Uterus (tissue), 4 donors: ENCODE measurements around the gene MTMR11. TPM values are rescaled to one million over a fixed set of nuclear protein-coding genes. Genes with fewer than 3 reads are reported as not detected.

Experiments used
- DNase-seq, 2 donors: peaks; one replicate each; pipeline ENCODE4 v3.0.0-alpha.2; 2019 to 2020
- H3K27ac ChIP-seq, 2 donors: fragments of 200-600 bp; sonication (generic); 1 replicate in 1 of 2; 2 replicates in 1 of 2; pipeline ENCODE4 v1.5.1; 2016 to 2018
- H3K27me3 ChIP-seq, 2 donors: fragments of 200-600 bp; sonication (generic); one replicate each; pipeline ENCODE4 v1.5.1; 2018 to 2019; ENCODE audit warnings: control low read depth in 1 of 2
- H3K36me3 ChIP-seq, 2 donors: fragments of 200-600 bp; sonication (generic); one replicate each; pipeline ENCODE4 v1.5.1; 2019; ENCODE audit warnings: control low read depth in 1 of 2
- H3K4me1 ChIP-seq, 2 donors: fragments of 200-600 bp; sonication (generic); one replicate each; pipeline ENCODE4 v1.5.1; 2018 to 2019; ENCODE audit warnings: control low read depth in 1 of 2
- H3K4me3 ChIP-seq, 2 donors: fragments of 200-600 bp; sonication (generic); 1 replicate in 1 of 2; 2 replicates in 1 of 2; pipeline ENCODE4 v1.5.1; 2018 to 2019; ENCODE audit warnings: mild to moderate bottlenecking in 1 of 2
- H3K9me3 ChIP-seq, 2 donors: fragments of 200-600 bp; sonication (generic); one replicate each; pipeline ENCODE4 v1.5.1; 2019; ENCODE audit warnings: control low read depth in 1 of 2
- POLR2A ChIP-seq, 2 donors: fragments of 450-650 bp; IDR thresholded peaks; one replicate each; pipeline ENCODE4 v1.6.1; 2016; ENCODE audit warnings: antibody characterized with exemption in 2 of 2, mild to moderate bottlenecking in 1 of 2, moderate library complexity in 1 of 2
- intact Hi-C: fragments of 100-400 bp; cut with DNase I; formaldehyde crosslinking; loops from one replicate; pipeline ENCODE4 v1.15.1; 2023; ENCODE audit warnings: low total_unique reads
- total RNA-seq, 4 donors: library from RNA; depleted of rRNA in 3 of 4; stranded (reverse); fragments of >200 nt in 3 of 4; gene quantifications; one replicate each; pipeline versions ENCODE4 v1.1.0 to v1.2.4, GENCODE V29; 2014 to 2023
- TF ChIP-seq, protein P1 (sequence below), 4 experiments: fragments of 200-600 bp in 2 of 4; fragments of 450-650 bp in 2 of 4; sonication (generic) in 2 of 4; IDR thresholded peaks; one replicate each; pipeline ENCODE4 v1.5.1; 2016 to 2019; ENCODE audit warnings: antibody characterized with exemption in 4 of 4, mild to moderate bottlenecking in 2 of 4, moderate library complexity in 1 of 4
- donor health status: DM: yes; HTN: yes; CAD: no.

MTMR11 gene
- total RNA-seq, 4 donors from 2014 or later: 6.4 to 48.2 (median 32.1) TPM

DNA sequence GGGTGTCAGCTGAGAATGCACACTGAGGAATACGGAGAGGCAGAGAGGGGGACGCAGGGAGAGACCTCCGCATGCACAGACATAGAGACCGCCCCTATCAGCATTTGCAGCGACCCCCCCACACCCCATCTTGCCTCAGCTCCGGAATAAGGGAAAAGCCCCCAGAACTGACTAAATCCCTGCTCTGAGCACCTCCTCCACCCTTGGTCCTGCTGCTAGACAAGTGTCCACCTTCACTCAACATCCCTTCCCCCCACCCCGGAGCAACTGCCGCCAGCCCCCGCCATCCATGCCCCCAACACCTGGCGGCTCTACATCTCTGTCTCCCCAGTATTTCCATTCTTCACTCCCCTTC, 19.8 kb downstream of the MTMR11 start:
- no peaks in the 10 kb centered on the region for H3K36me3 ChIP-seq
- peak overlapping the region; percentile 58 to 67 for H3K27ac ChIP-seq
- no peak for TF ChIP-seq POLR2A (IDR thresholded peaks at IDR 0.05)
- TF ChIP-seq, protein P1, sequence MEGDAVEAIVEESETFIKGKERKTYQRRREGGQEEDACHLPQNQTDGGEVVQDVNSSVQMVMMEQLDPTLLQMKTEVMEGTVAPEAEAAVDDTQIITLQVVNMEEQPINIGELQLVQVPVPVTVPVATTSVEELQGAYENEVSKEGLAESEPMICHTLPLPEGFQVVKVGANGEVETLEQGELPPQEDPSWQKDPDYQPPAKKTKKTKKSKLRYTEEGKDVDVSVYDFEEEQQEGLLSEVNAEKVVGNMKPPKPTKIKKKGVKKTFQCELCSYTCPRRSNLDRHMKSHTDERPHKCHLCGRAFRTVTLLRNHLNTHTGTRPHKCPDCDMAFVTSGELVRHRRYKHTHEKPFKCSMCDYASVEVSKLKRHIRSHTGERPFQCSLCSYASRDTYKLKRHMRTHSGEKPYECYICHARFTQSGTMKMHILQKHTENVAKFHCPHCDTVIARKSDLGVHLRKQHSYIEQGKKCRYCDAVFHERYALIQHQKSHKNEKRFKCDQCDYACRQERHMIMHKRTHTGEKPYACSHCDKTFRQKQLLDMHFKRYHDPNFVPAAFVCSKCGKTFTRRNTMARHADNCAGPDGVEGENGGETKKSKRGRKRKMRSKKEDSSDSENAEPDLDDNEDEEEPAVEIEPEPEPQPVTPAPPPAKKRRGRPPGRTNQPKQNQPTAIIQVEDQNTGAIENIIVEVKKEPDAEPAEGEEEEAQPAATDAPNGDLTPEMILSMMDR (IDR thresholded peaks at IDR 0.05): no peak

DNA sequence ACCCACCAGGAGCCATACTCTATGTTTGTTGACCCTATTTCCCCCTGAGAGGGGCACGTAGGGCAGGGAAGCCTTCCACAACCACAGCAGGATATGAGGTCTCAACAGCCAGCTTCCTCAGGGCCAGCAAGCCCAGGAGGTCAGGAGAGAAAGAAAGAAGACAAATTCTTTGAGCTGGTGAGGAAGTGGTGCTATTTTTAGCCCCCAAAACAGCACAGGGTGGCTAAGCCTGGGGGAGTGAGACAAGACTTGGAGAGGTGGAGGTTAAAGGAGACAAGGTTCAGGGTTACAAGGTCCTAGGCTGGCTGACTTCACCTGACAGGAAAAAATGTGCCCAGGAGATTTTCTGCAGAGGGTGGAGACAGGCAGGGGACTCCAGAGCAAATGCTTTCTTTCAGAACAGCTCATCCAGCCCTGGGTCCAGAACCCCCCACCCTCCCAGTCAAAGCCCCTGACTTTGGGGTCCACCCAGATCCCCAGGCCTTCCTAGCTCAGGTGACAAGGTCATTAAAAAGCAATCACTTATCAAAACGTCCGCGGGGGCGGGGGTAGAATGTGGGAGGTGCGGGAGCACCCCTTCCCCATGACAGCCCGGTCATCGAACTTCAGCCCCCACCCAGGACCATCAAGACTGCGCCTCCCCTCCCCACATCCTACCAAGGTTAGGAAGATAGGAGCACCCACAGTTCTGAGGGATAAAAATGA, 20.3 kb downstream of the MTMR11 start:
- H3K4me3 ChIP-seq: peak overlapping the region; percentile 49 to 55
- no peaks in the 10 kb centered on the region for H3K27me3 ChIP-seq
- no peak for TF ChIP-seq POLR2A (IDR thresholded peaks at IDR 0.05)
- TF ChIP-seq, protein P1 (IDR thresholded peaks at IDR 0.05): no peak
- H3K9me3 ChIP-seq: no peaks in the 10 kb centered on the region
- H3K36me3 ChIP-seq: no peaks in the 10 kb centered on the region
- peak overlapping the region; percentile 58 to 67 for H3K27ac ChIP-seq
- no peak for DNase-seq
- H3K4me1 ChIP-seq: no peaks in the 10 kb centered on the region
- intact Hi-C loops: no loop called here

More for the DNA sequence above, 19.8 kb downstream of the MTMR11 start:
- no peak for DNase-seq
- no peaks in the 10 kb centered on the region for H3K4me1 ChIP-seq
- intact Hi-C loops: no loop called here
- peak overlapping the region; percentile 49 to 55 for H3K4me3 ChIP-seq
- H3K9me3 ChIP-seq: no peaks in the 10 kb centered on the region
- no peaks in the 10 kb centered on the region for H3K27me3 ChIP-seq

DNA sequence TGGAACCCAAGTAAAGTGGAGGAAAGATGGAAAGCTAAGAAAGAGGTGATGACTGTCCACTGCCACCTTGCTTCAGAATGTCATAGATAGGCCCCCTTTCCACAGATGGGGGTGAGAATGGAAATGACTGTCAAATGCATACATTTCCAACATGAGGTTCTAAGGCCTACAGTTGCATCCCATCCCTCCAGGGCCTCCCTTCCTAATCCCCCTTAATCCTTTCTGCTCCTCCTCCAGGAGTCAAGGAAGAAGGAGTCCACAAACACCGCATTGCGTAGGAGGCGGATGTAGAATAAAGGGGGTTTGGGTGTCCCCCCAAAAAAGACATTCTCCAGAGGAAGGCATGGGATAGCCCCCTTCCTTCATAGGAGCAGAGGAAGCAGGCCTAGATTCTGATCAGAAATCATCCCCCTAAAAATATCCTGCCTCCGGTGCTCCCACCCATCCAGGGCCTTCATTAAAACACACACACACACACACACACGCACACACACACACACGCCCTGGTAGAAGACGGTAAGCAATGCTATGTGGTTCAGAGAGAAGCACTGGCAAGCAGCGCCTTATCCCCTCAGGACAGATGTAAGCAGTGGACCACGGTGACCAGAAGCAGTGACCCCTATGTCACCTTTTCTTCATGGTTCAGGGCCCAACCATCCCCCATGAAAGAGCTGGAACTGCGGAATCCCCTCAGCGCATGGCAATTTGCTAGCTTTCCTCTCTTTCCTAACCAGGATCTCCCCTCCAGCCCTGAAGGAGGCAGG, 21.1 kb downstream of the MTMR11 start:
- H3K36me3 ChIP-seq: no peaks in the 10 kb centered on the region
- no peak for DNase-seq
- H3K4me1 ChIP-seq: no peaks in the 10 kb centered on the region
- H3K4me3 ChIP-seq: no peak overlapping the region
- H3K27ac ChIP-seq: peak overlapping the region; percentile 58 to 67
- no peaks in the 10 kb centered on the region for H3K9me3 ChIP-seq
- no peaks in the 10 kb centered on the region for H3K27me3 ChIP-seq
- TF ChIP-seq, protein P1 (IDR thresholded peaks at IDR 0.05): no peak
- no peak for TF ChIP-seq POLR2A (IDR thresholded peaks at IDR 0.05)
- intact Hi-C loops: no loop called here

DNA sequence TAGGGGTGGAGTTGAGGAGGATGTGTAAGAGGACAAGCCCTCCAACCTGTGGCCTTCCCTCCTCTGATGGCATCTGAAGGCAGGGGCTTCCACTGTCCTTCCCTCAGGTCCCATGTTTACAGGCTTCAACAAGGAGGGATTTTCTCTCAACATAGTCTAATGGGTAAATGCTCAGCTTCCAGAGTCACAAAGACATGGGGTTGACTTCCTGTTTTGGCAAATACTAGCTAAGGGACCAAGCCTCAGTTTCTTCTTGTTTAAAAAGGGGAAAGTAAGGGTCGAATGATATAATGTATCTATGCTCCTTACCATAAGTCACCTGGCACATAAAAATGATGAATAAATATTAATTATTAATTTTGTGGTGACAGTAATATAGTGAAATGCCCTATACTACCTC, 22.1 kb downstream of the MTMR11 start:
- Histone ChIP-seq H3K27me3 (no peaks in the 10 kb centered on the region), H3K4me1 (no peaks in the 10 kb centered on the region), H3K4me3 (no peak overlapping the region), H3K27ac (no peak overlapping the region), H3K36me3 (no peaks in the 10 kb centered on the region), H3K9me3 (no peaks in the 10 kb centered on the region)
- TF ChIP-seq, protein P1 (IDR thresholded peaks at IDR 0.05): no peak
- no peak for TF ChIP-seq POLR2A (IDR thresholded peaks at IDR 0.05)
- intact Hi-C loops: no loop called here
- DNase-seq: no peak

DNA sequence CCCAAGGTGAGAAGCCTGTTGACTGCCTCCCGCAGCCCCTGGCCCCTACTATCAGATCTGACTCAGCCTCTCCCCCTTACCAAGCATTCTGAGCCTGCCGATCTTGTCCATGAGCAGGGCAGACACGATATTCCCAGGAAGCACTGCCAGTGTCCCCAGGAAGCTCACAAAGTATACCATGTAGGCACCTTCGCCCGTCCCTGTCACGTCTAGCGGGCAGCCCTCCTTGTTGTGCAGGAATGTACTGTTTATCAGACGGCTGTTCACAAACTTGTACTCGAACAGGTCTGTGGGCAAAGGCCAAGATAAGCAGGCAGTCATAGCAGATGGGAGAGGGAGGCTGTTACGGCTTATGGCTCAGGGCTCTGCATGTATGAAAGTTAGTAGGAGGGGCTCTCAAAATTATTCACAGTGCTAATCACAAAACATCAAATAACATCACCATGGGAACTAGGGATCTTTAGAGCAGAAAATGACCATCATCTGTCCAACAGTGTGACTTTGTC, 30.1 kb downstream of the MTMR11 start:
- intact Hi-C loops: no loop called here
- Histone ChIP-seq H3K27me3 (no peaks in the 10 kb centered on the region), H3K9me3 (no peaks in the 10 kb centered on the region), H3K4me3 (no peak overlapping the region), H3K36me3 (no peaks in the 10 kb centered on the region), H3K4me1 (no peaks in the 10 kb centered on the region), H3K27ac (no peak overlapping the region)
- no peak for DNase-seq
- TF ChIP-seq POLR2A (IDR thresholded peaks at IDR 0.05): no peak
- TF ChIP-seq, protein P1 (IDR thresholded peaks at IDR 0.05): no peak
